ENCODE results near the gene PDSS2.

DNA sequence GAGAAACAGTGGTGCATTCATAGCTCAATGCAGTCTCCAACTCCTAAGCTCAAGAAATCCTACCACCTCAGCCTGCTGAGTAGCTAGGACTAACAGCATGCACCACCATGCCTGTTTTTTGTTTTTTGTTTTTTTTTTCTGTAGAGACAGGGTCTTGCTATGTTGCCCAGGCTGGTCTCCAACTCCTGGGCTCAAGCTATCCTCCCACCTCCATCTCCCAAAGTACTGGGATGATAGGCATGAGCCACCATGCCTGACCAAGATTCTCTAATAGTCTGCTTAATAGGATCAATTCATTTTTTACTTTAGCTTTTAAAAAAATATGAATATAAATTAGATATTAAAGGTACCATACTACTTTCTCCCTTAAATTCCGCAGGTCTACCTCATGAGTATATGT is 191.7 kb downstream of the PDSS2 start:
- TF ChIP-seq CTCF (IDR thresholded peaks at IDR 0.05; ENCODE audit: low read depth, low read length) (no peak), EZH2phosphoT487 (IDR thresholded peaks at IDR 0.05; ENCODE audit: low read depth) (no peak)
